SKM-1 treated with dmso at 0.1 percent for 144 hours (cell line): ENCODE measurements around the gene SFMBT2.

Experiments
- DNase-seq: peaks from one replicate; lab custom pipeline; 2025; ENCODE audit not compliant: unreplicated experiment; lab: John Stamatoyannopoulos, UW

The SFMBT2 gene

GRCh38 chr10:7370511-7370910, 40.3 kb downstream of the SFMBT2 start:
- DNase-seq: no peak

- no peak for DNase-seq
Observed at GRCh38 chr10:7365027-7365745, 45.6 kb downstream of the SFMBT2 start.

- no peak for DNase-seq
Observed at GRCh38 chr10:7364474-7364873, 46.4 kb downstream of the SFMBT2 start.

DNA sequence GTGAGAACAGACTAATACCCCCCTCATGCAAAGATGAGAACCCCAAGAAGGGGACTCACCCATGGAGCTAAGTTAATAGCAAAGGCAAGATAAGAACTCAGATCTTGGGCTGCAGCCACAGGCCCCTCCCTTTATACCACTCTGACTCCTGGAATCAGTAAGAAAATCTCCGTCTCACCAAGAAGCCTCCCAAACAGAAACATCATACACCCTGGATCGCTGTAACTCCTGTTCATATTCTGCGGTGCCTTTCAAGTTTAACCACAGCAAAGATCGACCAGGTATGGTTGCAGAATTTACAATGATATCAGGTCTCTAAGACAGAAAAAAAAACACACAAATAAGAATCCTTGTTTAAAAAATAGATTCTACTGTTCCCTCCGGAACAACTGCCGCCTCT, 47.1 kb downstream of the SFMBT2 start:
- no peak for DNase-seq

DNA sequence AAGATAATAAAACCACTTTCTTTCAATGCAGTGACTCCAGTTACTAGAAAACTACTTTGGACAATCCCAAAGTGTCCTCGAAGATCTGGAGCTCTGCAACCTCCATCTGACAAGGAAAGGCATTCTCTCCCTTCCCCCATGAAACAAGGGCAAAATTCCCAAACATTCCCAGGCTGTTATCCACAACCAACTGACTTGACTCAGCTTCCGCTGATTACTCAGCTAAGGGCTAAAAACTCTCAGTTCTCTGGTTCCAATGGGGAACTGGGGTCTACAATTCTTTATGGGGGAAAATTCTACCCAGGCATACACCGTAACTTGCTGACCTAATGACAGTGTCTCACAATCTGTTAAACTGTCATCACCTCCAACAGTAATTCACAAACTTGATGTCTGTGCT, 48.4 kb downstream of the SFMBT2 start:
- DNase-seq: no peak

GRCh38 chr10:7361316-7361715, 49.5 kb downstream of the SFMBT2 start:
- DNase-seq: no peak

- no peak for DNase-seq
Observed at GRCh38 chr10:7359954-7360353, 50.9 kb downstream of the SFMBT2 start.

DNA sequence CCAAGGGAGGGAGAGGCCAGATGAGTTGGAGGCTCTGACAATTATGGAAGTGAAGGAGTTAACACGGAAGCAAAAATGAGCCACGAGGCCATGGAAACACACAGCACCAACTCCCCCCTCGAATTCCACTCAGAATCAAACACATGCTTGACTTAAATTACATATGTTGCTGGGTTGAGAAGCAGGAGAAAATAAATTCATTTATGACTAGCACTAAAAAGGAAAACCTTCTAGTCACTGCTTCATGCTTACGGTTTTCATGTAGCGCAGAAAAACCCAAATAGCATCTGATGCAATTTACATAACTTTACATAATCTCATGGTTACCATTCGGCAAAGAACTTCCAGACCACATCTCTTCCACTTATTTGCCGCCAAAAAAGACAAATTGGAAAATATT, 51.5 kb downstream of the SFMBT2 start:
- DNase-seq: no peak

DNA sequence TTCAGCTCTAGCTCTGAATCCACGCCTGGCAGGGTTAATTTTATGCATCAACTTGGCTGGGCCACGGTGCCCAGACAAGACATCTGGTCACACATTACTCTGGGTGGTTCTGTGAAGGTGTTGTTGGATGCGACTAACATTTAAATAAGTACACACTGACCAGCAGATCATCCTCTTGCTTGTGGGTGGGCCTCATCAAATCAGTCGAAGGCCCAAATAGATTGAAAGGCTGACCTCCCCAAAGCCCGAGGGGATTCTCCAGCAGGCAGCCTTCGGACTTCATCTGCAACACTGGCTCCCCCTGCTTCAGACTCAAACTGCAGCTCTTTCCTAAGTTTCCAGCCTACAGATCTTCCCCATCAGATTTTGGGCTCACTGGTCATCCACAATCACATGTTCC, 53.6 kb downstream of the SFMBT2 start:
- no peak for DNase-seq

DNA sequence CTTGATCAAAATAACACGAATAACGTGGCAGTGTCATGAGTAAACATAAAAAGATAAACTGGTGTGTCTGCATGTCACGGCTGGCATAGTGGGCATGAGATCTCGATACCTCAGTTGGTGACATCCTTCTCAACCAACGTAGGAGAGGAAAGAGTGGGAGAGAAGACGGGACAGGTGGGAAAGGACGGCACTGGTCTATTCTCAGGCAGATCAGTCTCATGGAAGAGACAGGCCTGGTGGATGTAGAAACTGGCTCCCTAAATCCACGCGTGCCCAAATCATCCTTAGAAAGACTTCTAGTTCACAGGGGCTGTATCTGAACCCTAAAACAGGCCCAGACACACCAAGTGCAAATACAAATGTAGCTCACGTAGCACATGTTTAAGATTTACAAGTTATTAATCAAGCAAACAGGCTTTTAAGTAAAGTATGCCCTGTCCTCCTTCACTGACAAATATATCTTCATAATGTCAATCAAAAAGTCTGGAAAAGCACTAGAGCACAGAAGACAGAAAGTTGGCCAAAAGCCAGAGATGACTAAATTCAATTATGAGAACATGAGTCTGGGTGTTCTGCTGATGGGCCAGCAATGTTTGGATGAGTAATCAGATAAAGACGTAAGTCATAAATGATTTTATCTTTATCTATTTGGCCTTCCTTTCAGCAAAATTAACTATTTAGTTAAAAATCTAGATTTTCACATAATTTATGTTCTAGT, 56.3 kb downstream of the SFMBT2 start:
- no peak for DNase-seq

DNA sequence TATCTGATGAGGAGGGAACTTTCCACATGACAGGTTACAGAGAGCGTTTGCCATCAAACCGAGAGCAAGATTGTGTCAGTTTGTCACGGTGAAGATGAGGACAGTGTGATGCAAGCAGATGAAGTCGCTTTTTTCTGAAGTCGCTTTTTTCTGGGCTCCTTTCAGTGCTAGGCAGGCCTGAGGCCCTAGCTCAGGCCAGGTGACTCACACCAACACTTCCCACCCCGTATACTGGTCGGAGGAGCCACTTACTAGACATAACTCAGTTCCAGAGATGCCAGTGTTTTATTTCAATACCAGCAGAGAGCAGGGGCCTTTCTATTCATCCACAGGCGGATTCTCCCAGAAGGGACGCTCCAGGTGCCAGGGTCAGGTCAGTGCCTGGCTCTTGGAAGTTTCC, 58.9 kb downstream of the SFMBT2 start:
- no peak for DNase-seq

- DNase-seq: no peak
Observed at GRCh38 chr10:7350541-7351195, 60.2 kb downstream of the SFMBT2 start.

GRCh38 chr10:7345717-7346116, 65.1 kb downstream of the SFMBT2 start:
- DNase-seq: no peak

- DNase-seq: no peak
Observed at GRCh38 chr10:7343040-7343439, 67.8 kb downstream of the SFMBT2 start.

- no peak for DNase-seq
Observed at GRCh38 chr10:7340179-7340874, 70.5 kb downstream of the SFMBT2 start.

- DNase-seq: no peak
Observed at GRCh38 chr10:7339510-7339909, 71.3 kb downstream of the SFMBT2 start.

GRCh38 chr10:7338469-7338868, 72.4 kb downstream of the SFMBT2 start:
- no peak for DNase-seq

GRCh38 chr10:7337431-7338171, 73.2 kb downstream of the SFMBT2 start:
- DNase-seq: no peak

GRCh38 chr10:7335977-7336376, 74.9 kb downstream of the SFMBT2 start:
- no peak for DNase-seq

DNA sequence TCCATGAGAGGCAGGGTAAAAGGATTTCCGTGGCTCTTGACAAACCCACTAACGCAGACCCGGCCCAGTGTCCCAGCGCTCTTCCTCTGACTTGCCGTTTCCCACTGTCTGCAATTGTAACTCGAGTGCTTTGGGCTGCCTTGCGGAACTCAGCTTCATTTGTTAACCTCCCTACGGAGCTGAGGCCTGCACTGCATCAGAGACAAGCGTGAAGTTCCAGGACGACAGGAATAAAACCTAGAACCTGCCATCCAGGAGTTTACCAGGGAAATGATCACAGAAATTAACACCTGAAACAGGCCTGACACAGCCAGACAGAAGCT, 76.2 kb downstream of the SFMBT2 start:
- no peak for DNase-seq
